Putamen (tissue), 1 donor: ENCODE measurements around the gene SLC4A7.
A peak's percentile ranks its signal among the peaks of the same experiment; 100 is the strongest.
"Not testable (repeated sequence)": the region's sequence is repeated elsewhere in the genome, so short reads cannot be mapped to it uniquely, and the experiment has no call there.

Source experiments
- DNase-seq: peaks from one replicate; pipeline ENCODE4 v3.0.0-alpha.2; 2016; ENCODE audit warnings: low spot score

SLC4A7 gene

DNA sequence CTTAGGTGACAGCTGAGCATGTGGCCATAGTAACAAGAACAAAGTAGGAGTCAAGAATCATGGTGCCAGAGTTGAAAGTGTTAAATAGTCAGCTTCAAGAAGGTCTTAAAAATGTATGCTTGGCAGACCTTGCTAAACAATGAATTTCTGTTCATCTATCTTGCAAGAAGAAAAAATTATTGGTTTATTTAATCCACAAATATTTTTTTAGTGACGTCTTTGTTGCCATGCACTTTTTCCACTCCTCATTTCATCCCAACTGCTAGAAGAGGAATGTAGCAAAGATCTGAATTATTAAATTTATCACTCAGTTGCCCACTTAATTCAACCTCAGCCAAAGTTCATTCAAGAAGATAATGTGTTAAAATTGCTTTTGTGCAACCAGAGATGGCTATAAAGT, 3.2 kb upstream of the SLC4A7 start:
- DNase-seq = no peak

DNA sequence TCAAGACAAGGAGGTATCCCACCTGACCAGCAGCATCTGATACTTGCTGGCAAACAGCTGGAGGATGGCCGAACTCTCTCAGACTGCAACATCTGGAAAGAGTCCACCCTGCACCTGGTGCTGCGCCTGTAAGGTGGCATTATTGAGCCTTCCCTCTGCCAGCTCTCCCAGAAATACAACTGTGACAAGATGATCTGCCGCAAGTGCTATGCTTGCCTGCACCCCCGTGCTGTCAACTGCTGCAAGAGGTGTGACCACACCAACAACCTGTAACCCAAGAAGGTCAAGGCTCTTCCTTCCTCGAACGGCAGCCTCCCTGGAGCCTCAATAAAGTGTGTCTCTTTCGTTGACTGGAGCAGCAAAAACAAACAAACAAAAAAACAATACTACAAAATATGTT, 2.2 kb upstream of the SLC4A7 start:
- no peak for DNase-seq

- DNase-seq = no peak
These were observed 1.7 kb upstream of the SLC4A7 start for GRCh38 chr3:27485866-27486265.

DNA sequence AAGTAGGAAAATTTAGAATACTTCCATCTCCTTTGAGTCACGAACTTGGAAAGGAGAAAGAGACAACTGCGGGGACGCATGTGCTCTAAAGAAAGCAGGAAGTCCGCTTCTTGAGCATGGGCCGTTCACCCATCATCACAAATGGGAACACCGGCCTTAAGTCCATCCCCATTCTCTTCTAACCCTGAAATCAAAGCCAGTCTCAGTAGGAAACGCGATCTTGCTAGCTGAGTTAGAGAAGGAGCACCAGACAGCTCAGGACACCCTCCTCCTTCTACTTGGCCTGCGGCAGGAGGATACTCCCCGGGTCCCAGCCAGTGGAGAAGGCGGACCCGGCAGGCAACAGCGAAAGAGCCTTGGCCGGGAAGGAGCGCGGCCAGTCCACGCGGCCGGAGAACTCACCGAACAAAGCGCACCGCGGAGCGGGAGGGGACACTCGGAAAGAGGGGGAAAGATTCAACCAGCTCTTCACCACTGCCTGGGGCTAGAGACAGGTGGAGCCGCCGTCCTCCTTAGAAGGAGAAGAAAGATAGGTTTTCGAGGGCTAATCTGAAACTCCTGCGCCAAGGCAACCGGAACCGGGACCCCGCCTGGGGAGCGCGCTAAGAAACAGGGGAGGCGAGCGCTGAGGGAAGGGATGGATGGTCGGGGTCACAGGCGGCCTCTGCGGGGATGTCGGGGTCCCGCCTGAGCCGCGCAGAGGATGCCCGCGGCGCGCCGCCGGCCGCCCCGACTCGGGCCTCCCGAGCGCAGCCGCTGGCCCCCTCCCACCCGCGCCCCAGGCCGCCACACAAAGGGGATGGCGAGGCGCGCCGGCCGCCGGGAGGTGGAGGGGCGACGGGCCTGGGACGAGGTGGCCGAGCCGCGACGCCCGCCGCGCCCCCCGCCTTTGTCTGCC, 818 bp downstream of the SLC4A7 start:
- peak; percentile 43 for DNase-seq

GRCh38 chr3:27479806-27480543, 4.2 kb downstream of the SLC4A7 start:
- no peak for DNase-seq

- DNase-seq = no peak
These were observed 12.1 kb downstream of the SLC4A7 start for GRCh38 chr3:27471923-27472550.

GRCh38 chr3:27468283-27468886, 15.8 kb downstream of the SLC4A7 start:
- DNase-seq = no peak

GRCh38 chr3:27467545-27467944, 16.6 kb downstream of the SLC4A7 start:
- no peak for DNase-seq

GRCh38 chr3:27464646-27465045, 19.5 kb downstream of the SLC4A7 start:
- no peak for DNase-seq

- no peak for DNase-seq
These were observed 22.0 kb downstream of the SLC4A7 start for GRCh38 chr3:27462228-27462627.

GRCh38 chr3:27458929-27459328, 25.3 kb downstream of the SLC4A7 start:
- no peak for DNase-seq

DNA sequence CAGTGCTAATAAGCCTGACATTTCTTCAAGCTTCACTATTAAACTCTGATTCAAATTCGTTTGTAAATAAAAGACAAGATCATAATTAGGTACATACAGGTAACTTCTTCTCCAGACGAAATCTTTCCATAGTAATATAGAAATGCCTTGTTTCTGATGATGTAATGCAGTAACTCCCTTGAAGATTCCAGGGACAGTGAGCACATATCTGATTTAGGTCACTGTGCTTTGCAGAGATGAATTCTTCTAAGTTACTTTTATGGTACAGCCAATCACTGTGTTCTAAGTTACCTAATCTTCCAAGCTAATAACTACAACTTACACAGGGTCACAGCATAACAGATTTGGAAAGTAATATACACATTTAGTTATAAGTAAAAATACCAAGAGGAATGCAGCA, 27.6 kb downstream of the SLC4A7 start:
- no peak for DNase-seq

DNA sequence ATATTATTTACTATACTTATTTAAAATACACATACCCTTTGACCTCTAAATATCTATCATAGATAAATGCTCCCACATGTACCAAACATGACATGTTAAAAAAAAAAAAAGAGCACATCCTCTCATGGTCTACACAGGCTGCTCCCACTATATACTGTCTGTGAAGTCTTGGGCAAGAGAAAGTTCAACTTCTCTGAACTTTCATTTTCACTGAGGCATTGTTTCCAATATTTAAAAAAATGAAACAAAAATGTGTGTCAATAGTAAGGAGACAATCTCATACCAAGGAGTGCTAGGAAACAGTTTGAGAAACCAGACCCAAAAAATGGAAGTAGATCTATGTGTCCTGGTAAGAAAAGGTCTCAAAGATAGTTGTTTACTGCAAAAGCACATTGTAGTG, 29.3 kb downstream of the SLC4A7 start:
- DNase-seq = no peak

GRCh38 chr3:27454461-27454860, 29.7 kb downstream of the SLC4A7 start:
- DNase-seq = no peak

DNA sequence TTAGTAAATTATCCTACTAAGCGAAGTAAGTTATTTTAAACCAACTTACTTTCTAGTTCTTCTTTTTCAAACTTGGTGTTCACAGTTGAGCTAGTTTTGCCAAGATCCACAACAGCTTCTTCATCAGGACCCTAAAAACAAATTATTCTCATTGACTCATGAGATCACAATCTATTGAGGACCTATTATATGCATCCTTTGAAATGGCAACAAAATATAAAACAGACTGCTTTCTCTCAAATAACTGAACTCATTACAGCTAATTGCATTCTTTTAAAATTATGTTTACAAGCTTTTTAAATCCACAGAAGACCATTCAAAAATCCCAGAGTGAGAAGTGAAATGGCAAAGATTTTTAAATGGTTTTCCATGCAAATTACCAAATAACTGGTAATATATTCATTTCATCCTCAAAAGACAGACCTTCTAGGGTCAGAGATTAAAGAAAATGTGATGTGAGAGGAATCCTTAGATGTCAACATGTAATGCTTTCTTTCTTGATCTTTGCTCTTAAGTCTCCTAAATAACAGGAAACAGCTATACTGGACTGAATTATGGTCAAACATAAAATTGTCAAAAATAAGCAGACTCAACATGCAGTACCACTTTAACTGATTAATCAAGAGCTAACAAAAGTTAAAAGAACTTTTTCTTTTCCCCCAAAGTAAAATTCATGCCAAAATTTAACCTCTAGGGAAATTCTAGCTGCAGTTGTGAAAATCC, 31.7 kb downstream of the SLC4A7 start:
- no peak for DNase-seq

- DNase-seq = no peak
These were observed 32.3 kb downstream of the SLC4A7 start for GRCh38 chr3:27451842-27452241.

GRCh38 chr3:27451251-27451650, 32.9 kb downstream of the SLC4A7 start:
- no peak for DNase-seq

GRCh38 chr3:27449530-27450150, 34.5 kb downstream of the SLC4A7 start:
- DNase-seq = no peak

DNA sequence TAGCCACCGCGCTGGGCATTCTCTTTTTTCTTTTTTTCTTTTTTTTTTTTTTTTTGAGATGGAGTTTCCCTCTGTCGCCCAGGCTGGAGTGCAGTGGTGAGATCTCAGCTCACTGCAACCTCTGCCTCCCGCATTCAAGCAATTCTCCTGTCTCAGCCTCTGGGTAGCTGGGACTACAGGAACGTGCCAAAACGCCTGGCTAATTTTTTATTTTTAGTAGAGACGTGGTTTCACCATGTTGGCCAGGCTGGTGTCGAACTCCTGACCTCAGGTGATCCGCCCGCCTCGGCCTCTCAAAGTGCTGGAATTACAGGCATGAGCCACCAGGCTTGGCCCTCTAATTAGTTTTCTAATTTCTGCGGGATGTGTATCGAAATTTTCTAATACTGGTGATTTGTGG, 41.2 kb downstream of the SLC4A7 start:
- not testable (repeated sequence) for DNase-seq

GRCh38 chr3:27438352-27438751, 45.8 kb downstream of the SLC4A7 start:
- not testable (repeated sequence) for DNase-seq

- DNase-seq = no peak
These were observed 53.1 kb downstream of the SLC4A7 start for GRCh38 chr3:27431116-27431515.
